Central memory CD8-positive, alpha-beta T cell (primary cell): ENCODE results near the gene HLCS.

ENCODE experiments used
- ATAC-seq: fragments of 150-1000 bp; cut with Tn5 transposase; replicated peaks from 2 replicates; pipeline ENCODE4 v1.10.0; 2022; ENCODE audit warnings: mild to moderate bottlenecking, moderate FRiP score, moderate number of reproducible peaks; ENCODE audit not compliant: poor library complexity, severe bottlenecking; ENCODE audit errors: extremely low read depth
- DNase-seq, 2 donors: peaks; one replicate each; pipeline ENCODE4 v3.0.0; 2021; ENCODE audit warnings: low spot score in 2 of 2
- H3K27ac Mint-ChIP-seq: one replicate; pipeline ENCODE4 v1.8.0; 2022; ENCODE audit warnings: low read depth, mild to moderate bottlenecking, moderate library complexity, mixed read lengths
- H3K27me3 Mint-ChIP-seq: one replicate; pipeline ENCODE4 v1.8.0; 2022; ENCODE audit warnings: mixed read lengths
- H3K36me3 Mint-ChIP-seq: one replicate; pipeline ENCODE4 v1.8.0; 2022; ENCODE audit warnings: mild to moderate bottlenecking, moderate library complexity, mixed read lengths; ENCODE audit not compliant: insufficient read depth
- H3K4me1 Mint-ChIP-seq: one replicate; pipeline ENCODE4 v1.8.0; 2022; ENCODE audit warnings: mixed read lengths
- H3K4me3 Mint-ChIP-seq: one replicate; pipeline ENCODE4 v1.8.0; 2022; ENCODE audit warnings: mild to moderate bottlenecking, moderate library complexity, mixed read lengths
- H3K9me3 Mint-ChIP-seq: one replicate; pipeline ENCODE4 v1.8.0; 2022; ENCODE audit warnings: mixed read lengths

HLCS gene

DNA sequence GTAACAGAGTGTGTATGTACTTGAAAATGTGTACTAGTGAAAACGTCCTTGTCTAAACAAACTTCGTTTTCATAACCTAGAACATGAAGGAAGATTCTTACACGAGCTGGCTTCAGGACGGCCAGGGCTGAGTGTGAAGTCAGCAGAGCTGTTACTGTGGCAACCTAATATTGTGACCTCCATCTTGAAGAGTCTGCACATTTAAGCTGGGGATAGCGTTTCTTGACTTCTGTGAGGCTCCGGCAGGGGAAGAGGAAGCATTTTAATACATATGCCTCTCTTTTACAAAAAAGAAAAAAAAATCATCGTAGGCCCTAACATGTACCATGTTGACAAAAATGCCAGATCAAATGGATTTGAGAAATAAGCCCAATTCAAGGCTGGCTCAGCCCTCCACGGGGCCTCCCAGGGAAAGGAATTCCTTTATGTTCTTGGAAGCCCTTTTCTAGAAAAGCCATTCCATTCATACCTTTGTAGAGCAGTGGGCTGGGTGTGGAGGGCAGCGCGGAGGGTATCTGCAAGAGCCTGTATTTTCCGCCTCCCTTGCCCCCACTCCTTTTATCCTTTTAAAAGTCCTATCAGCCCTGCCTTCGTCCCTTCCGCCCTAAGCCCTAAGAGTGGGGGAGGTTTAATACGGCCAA lies 216.4 kb downstream of the HLCS start:
- Mint-ChIP-seq H3K4me1 (peaks cover 6% of the 10 kb centered on the region), H3K4me3 (no peak overlapping the region), H3K27me3 (peaks cover 48% of the 10 kb centered on the region), H3K36me3 (peaks cover 19% of the 10 kb centered on the region), H3K27ac (no peak overlapping the region), H3K9me3 (no peaks in the 10 kb centered on the region)
- ATAC-seq (no peak), DNase-seq (no peak)

DNA sequence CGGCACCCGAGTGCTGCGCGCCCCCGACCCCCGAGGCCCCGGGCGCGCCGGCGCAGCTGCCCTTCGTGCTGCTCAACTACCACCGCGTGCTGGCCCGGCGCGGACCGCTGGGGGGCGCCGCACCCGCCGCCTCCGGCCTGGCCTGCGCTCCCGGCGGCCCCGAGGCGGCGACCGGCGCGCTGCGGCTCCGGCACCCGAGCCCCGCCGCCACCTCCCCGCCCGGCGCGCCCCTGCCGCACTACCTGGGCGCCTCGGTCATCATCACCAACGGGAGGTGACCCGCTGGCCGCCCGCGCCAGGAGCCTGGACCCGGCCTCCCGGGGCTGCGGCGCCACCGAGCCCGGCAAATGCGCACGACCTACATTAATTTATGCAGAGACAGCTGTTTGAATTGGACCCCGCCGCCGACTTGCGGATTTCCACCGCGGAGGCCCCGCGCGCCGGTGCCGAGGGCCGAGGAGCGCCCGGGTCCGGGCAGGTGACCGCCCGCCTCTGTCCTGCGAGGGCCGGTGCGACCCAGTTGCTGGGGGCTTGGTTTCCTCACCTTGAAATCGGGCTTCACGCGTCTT lies 218.6 kb downstream of the HLCS start:
- DNase-seq (no peak), ATAC-seq (no peak)
- H3K4me3 Mint-ChIP-seq: peak overlapping the region; percentile 61
- peaks cover 4% of the 10 kb centered on the region for H3K36me3 Mint-ChIP-seq
- H3K27ac Mint-ChIP-seq: no peak overlapping the region
- no peaks in the 10 kb centered on the region for H3K9me3 Mint-ChIP-seq
- H3K27me3 Mint-ChIP-seq: peaks cover 69% of the 10 kb centered on the region
- peaks cover 6% of the 10 kb centered on the region for H3K4me1 Mint-ChIP-seq

DNA sequence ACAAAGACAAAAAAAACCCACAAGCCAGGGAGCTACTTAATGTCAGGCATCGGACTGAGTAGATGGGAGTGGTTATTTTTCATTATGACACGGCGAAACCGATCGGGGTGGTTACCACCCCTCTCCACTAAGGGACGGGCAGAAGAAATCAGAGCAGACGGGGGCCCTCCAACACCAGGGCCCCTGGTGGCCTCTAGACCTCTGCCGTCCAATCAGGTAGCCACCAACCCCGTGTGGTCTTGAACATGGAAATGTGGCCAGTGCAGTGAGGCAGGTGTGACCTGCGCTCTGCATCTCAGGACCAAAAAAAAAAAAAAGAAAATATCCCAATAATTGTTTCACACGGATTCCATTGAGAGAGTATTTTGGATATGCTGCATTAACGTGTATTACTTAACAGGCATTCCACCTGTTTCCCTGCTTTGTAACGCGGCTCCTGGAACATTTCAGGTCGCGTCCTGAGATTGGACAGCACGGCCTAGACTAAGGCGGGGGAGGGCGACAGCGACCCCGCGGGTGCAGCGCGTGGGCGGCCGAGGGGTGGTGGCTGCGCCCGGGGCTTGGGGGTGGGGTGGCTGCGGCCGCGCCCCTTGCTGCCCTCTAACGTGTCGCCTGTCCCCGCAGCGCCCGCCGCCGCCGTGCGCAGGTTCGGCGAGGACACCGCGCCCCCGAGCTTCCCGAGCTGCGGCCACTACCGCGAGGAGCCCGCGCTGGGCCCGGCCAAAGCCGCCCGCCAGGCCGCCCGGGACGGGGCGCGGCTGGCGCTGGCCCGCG lies 219.2 kb downstream of the HLCS start:
- Mint-ChIP-seq H3K27me3 (peaks cover 72% of the 10 kb centered on the region), H3K36me3 (peaks cover 4% of the 10 kb centered on the region), H3K4me3 (peak overlapping the region; percentile 52), H3K4me1 (peaks cover 6% of the 10 kb centered on the region), H3K27ac (no peak overlapping the region), H3K9me3 (no peaks in the 10 kb centered on the region)
- DNase-seq (no peak), ATAC-seq (no peak)

DNA sequence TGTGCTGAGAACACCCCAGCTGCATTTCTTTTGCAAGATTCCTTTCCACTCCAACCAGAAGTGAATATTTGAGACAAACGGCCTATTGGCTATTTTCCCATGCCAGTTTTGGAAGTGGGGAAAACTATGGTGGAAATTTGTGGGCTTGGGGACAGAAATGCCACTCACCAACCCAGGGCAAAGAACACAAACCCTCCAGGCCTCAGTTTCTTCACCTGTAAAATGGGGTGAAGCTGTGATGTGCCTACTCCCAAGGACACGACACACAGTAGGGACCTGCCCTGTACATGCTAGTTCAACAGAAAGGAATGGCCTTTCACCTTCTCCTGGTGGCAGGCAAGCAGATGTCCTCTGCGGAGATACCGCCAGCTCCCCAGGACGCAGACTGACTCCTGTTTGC lies 221.0 kb downstream of the HLCS start:
- H3K27ac Mint-ChIP-seq: no peak overlapping the region
- ATAC-seq (no peak), DNase-seq (no peak)
- H3K4me1 Mint-ChIP-seq: peaks cover 6% of the 10 kb centered on the region
- H3K4me3 Mint-ChIP-seq: no peak overlapping the region
- peaks cover 4% of the 10 kb centered on the region for H3K36me3 Mint-ChIP-seq
- no peaks in the 10 kb centered on the region for H3K9me3 Mint-ChIP-seq
- peaks cover 70% of the 10 kb centered on the region for H3K27me3 Mint-ChIP-seq

DNA sequence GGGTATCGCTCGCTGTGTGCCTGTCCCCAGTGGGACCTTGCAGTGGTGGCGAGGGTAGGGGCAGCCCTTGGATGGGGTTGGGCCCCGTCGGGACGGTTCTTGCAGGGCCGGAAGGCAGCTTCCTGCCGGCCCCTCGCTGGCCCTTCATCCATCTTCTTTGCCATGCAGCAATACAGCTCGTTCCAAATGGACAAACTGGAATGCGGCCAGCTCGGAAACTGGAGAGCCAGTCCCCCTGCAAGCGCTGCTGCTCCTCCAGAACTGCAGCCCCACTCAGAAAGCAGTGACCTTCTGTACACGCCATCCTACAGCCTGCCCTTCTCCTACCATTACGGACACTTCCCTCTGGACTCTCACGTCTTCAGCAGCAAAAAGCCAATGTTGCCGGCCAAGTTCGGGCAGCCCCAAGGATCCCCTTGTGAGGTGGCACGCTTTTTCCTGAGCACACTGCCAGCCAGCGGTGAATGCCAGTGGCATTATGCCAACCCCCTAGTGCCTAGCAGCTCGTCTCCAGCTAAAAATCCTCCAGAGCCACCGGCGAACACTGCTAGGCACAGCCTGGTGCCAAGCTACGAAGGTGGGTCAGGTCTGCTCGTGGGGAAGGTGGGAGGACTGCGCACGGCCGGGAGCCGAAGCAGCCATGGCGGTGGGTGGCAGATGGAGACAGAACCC lies 221.8 kb downstream of the HLCS start:
- Mint-ChIP-seq H3K36me3 (no peaks in the 10 kb centered on the region), H3K4me1 (peaks cover 6% of the 10 kb centered on the region), H3K9me3 (no peaks in the 10 kb centered on the region), H3K27ac (no peak overlapping the region), H3K27me3 (peaks cover 69% of the 10 kb centered on the region), H3K4me3 (no peak overlapping the region)
- ATAC-seq: no peak
- no peak for DNase-seq

DNA sequence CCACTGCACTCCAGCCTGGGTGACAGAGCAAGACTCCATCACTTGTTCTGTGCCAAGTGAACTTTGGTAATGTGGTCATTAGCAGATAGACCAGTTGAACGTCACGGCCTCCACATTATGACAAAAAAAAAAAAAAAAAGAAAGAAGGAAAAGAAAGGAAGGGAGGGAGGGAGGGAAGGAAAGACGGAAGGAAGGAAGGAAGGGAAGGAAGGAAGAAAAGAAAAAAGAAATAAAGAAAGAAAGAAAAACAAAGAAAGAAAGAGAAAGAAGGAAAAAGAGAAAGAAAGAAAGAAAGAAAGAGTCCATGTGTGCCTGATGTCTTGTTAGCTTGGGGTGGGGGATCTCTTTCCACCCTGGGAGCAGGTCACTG lies 222.3 kb downstream of the HLCS start:
- Mint-ChIP-seq H3K36me3 (no peaks in the 10 kb centered on the region), H3K4me1 (peaks cover 6% of the 10 kb centered on the region), H3K27ac (no peak overlapping the region), H3K4me3 (no peak overlapping the region), H3K27me3 (peaks cover 64% of the 10 kb centered on the region), H3K9me3 (no peaks in the 10 kb centered on the region)
- no peak for ATAC-seq
- no peak for DNase-seq

DNA sequence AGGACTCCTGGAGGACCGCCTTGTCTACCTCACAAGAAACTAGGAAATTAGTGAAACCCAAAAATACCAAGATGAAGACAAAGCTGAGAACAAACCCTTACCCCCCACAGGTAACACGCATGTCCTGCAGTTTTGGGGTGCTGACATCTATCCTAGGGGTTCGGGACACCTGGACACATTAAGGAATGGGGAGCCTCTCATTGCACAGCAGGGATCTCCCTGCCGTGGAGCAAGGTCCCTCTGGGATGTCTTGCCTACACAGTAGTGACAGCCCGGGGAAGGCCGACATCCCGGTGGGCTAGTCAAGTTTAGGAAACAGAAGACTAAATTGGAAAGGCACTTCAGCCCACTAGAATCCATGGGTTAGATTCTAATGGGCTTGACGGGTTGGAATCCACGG lies 223.0 kb downstream of the HLCS start:
- Mint-ChIP-seq H3K27me3 (peaks cover 57% of the 10 kb centered on the region), H3K9me3 (no peaks in the 10 kb centered on the region)
- no peak for ATAC-seq

DNA sequence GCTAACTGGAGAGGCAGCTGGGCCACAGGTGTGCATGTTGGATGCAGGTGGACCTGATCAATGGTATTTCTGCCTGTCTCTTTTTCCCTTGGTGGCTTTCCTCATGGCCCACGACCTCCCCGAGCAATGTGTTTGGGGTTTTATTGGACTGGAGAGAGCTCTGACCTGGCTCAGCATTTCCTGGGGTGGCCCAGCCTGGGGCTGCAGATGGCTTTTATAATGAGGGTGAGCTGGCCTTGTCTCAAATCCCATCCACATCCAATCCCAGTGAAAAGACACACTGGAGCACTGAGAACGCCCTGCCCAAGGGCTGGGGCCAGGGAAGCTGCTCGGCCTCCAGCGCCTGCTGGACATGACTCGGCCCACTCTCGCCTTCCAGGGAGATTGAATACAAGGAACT lies 223.5 kb downstream of the HLCS start:
- H3K9me3 Mint-ChIP-seq: no peaks in the 10 kb centered on the region
- no peaks in the 10 kb centered on the region for H3K36me3 Mint-ChIP-seq
- H3K27me3 Mint-ChIP-seq: peaks cover 53% of the 10 kb centered on the region
- H3K27ac Mint-ChIP-seq: no peak overlapping the region
- H3K4me1 Mint-ChIP-seq: no peaks in the 10 kb centered on the region
- DNase-seq (no peak), ATAC-seq (no peak)
- H3K4me3 Mint-ChIP-seq: no peak overlapping the region

More for the DNA sequence above, 223.0 kb downstream of the HLCS start:
- Mint-ChIP-seq H3K4me3 (no peak overlapping the region), H3K4me1 (peaks cover 2% of the 10 kb centered on the region), H3K36me3 (no peaks in the 10 kb centered on the region), H3K27ac (no peak overlapping the region)
- DNase-seq: no peak

DNA sequence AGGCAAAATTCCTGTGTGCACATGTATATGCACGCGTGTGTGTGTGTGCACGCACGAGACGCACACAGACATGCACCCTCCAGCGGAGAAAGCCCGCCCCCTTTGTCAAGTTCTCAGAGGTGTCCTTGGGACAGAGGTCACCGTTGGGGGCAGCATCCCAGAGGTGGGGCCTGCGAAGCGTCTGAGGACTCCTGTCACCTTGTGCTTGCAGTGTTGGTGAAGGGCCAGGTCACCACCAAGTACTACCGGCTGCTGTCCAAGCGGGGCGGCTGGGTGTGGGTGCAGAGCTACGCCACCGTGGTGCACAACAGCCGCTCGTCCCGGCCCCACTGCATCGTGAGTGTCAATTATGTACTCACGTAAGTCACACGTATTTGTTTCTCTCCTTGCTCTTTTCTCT lies 225.0 kb downstream of the HLCS start:
- ATAC-seq (no peak), DNase-seq (no peak)
- H3K27ac Mint-ChIP-seq: no peak overlapping the region
- H3K4me3 Mint-ChIP-seq: no peak overlapping the region
- H3K4me1 Mint-ChIP-seq: no peaks in the 10 kb centered on the region
- H3K36me3 Mint-ChIP-seq: no peaks in the 10 kb centered on the region
- no peaks in the 10 kb centered on the region for H3K9me3 Mint-ChIP-seq
- H3K27me3 Mint-ChIP-seq: peaks cover 54% of the 10 kb centered on the region

DNA sequence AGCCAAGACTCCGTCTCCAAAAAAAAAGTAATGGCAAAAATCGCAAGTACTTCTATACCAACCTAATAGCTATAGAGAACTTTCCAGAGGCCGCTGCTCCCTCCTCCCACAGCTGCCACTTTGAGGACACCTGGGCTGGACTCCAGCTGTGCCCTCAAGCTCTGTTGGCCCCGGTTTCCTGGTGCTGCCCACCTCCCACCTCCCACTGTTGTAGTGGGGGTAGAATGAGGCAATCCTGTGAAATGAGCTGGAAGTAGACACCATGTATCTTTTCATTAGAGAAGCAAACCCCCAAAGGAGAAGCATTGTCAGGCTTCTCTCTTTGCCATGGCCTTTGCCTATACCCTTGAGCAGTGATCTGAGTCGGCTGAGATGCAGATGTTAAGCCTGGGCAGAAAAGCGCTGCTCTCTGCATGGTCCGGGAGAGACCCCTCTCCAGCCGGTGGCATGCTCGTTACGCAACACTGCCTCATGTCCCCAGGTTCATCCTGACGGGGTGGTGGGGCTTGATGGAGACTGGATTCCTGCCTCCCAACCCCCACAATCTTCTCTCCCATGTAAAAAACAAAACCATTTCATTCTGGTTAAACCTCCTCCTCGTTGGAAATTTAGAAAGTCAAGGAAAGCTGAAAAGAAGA lies 227.9 kb downstream of the HLCS start:
- H3K4me3 Mint-ChIP-seq: no peak overlapping the region

DNA sequence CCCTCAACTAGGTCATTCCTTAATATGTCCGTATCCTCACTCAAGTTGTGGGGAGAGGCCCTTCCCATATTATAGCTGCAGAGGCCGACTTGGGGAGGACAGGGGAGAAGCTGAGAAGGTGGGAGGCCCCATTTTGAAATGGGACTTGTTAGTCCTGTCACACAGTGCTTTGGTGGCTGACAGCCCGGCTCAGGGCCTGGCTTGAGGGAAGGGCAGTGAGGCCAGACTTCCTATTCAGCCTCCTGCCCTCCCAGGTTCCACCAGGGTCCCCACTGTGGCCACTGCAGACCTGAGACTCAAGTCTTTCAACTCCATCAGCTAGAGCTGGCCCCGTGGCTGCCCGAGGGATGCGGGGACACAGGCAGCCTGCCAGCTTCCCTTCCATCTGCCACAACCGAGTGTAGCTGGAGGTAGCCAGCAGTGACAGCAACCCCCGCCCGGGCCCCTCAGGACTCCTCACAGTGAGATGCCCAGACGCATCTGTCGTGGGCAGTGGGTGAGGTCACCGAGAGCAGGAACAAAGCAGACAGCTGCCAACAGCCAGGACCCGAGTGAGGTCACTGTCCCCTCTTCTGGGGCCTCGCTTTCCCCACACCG lies 230.6 kb downstream of the HLCS start:
- Mint-ChIP-seq H3K36me3 (no peaks in the 10 kb centered on the region), H3K4me3 (no peak overlapping the region), H3K27ac (peak overlapping the region; percentile 64), H3K9me3 (no peaks in the 10 kb centered on the region), H3K27me3 (peaks cover 51% of the 10 kb centered on the region), H3K4me1 (no peaks in the 10 kb centered on the region)
- DNase-seq: no peak
- no peak for ATAC-seq

More for the DNA sequence above, 227.9 kb downstream of the HLCS start:
- no peaks in the 10 kb centered on the region for H3K36me3 Mint-ChIP-seq
- H3K9me3 Mint-ChIP-seq: no peaks in the 10 kb centered on the region
- DNase-seq (no peak), ATAC-seq (no peak)
- no peak overlapping the region for H3K27ac Mint-ChIP-seq
- no peaks in the 10 kb centered on the region for H3K4me1 Mint-ChIP-seq
- H3K27me3 Mint-ChIP-seq: peaks cover 50% of the 10 kb centered on the region

DNA sequence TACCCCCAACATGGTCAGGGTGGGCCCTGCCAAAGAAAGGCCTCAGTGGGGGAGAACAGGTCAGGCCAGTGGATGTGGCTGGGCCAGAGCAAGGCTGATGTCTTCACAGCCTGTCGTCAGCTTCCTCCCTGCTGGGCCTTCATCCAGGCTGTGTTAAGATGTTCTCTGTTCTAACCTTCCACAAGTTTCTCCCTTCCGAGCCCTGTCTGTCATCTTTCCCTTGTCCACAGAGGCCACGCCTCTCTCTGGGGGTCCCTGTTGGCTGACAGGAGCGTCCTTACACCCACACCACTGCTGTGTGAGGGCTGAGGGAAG lies 231.3 kb downstream of the HLCS start:
- Mint-ChIP-seq H3K4me1 (no peaks in the 10 kb centered on the region), H3K36me3 (no peaks in the 10 kb centered on the region), H3K27ac (no peak overlapping the region), H3K9me3 (no peaks in the 10 kb centered on the region), H3K4me3 (no peak overlapping the region), H3K27me3 (peaks cover 56% of the 10 kb centered on the region)
- no peak for DNase-seq
- ATAC-seq: no peak
